Nucleus accumbens (tissue), 56 donors: ENCODE data around the gene APOL3.
"Not testable (repeated sequence)": the region's sequence is repeated elsewhere in the genome, so short reads cannot be mapped to it uniquely, and the experiment has no call there.

ENCODE experiments used
- DNase-seq, 56 donors: peaks; one replicate each; lab custom pipeline; 2025; lab: John Stamatoyannopoulos, UW

Gene APOL3

GRCh38 chr22:36141481-36141880 is 19.1 kb downstream of the APOL3 start:
- DNase-seq: no peak

GRCh38 chr22:36138709-36139108 is 21.8 kb downstream of the APOL3 start:
- DNase-seq: not testable (repeated sequence)

GRCh38 chr22:36136988-36137387 is 23.6 kb downstream of the APOL3 start:
- DNase-seq: no peak

GRCh38 chr22:36136475-36136874 is 24.1 kb downstream of the APOL3 start:
- no peak for DNase-seq

- no peak for DNase-seq
These were observed 25.1 kb downstream of the APOL3 start for GRCh38 chr22:36135306-36135980.

GRCh38 chr22:36134182-36134581 is 26.4 kb downstream of the APOL3 start:
- DNase-seq: no peak

GRCh38 chr22:36131907-36132306 is 28.6 kb downstream of the APOL3 start:
- DNase-seq: no peak

- no peak for DNase-seq
These were observed 30.8 kb downstream of the APOL3 start for GRCh38 chr22:36129486-36130388.

GRCh38 chr22:36129071-36129470 is 31.5 kb downstream of the APOL3 start:
- peak in 1 of 56 donors; percentile 7 for DNase-seq

GRCh38 chr22:36125994-36126531 is 34.5 kb downstream of the APOL3 start:
- no peak for DNase-seq

GRCh38 chr22:36125434-36125833 is 35.1 kb downstream of the APOL3 start:
- no peak for DNase-seq

- no peak for DNase-seq
These were observed 35.9 kb downstream of the APOL3 start for GRCh38 chr22:36124666-36125065.

- DNase-seq: peak; percentile 41 to 93 (median 84)
These were observed 36.6 kb downstream of the APOL3 start for GRCh38 chr22:36123673-36124630.

GRCh38 chr22:36120621-36121351 is 39.8 kb downstream of the APOL3 start:
- not testable (repeated sequence) for DNase-seq

- DNase-seq: no peak
These were observed 43.5 kb downstream of the APOL3 start for GRCh38 chr22:36117053-36117554.

GRCh38 chr22:36116127-36116526 is 44.4 kb downstream of the APOL3 start:
- no peak for DNase-seq

- no peak for DNase-seq
These were observed 47.4 kb downstream of the APOL3 start for GRCh38 chr22:36113121-36113520.

- no peak for DNase-seq
These were observed 49.2 kb downstream of the APOL3 start for GRCh38 chr22:36111316-36111715.

GRCh38 chr22:36110306-36110881 is 50.2 kb downstream of the APOL3 start:
- DNase-seq: no peak
